Measurements from ENCODE around the gene PCDHB1.

Gene PCDHB1

GRCh38 chr5:141007791-141008190, 43.4 kb upstream of the PCDHB1 start:
- H3K27ac ChIP-seq (ENCODE audit: low read length): no peak overlapping the region
- no peak overlapping the region for H3K4me3 ChIP-seq (ENCODE audit: low read depth in 1 of 2, low read length in 2 of 2)
- peaks cover 7% of the 10 kb centered on the region for H3K27me3 ChIP-seq (ENCODE audit: insufficient read depth, low read length, poor library complexity)
- no peaks in the 10 kb centered on the region for H3K4me1 ChIP-seq (ENCODE audit: insufficient read depth, low read length)
- no peaks in the 10 kb centered on the region for H4K20me1 ChIP-seq (ENCODE audit: insufficient read depth, low read length)
- ATAC-seq (ENCODE audit: insufficient read depth, low read depth): no peak
- TF ChIP-seq EZH2 (IDR thresholded peaks at IDR 0.05; ENCODE audit: borderline replicate concordance, low read depth, low read length, severe bottlenecking) (no peak), CTCF (IDR thresholded peaks at IDR 0.05; ENCODE audit: borderline replicate concordance, extremely low read depth, low read length, poor library complexity, severe bottlenecking) (no peak)
- no peak overlapping the region for H3K4me2 ChIP-seq (ENCODE audit: insufficient read depth, low read length)
- no peak overlapping the region for H2AFZ ChIP-seq (ENCODE audit: low read depth, low read length)
- no peaks in the 10 kb centered on the region for H3K79me2 ChIP-seq (ENCODE audit: insufficient read depth, low read length)
- H3K36me3 ChIP-seq (ENCODE audit: insufficient read depth, low read length): no peaks in the 10 kb centered on the region
- no peak overlapping the region for H3K9ac ChIP-seq (ENCODE audit: low read depth, low read length)
- no peaks in the 10 kb centered on the region for H3K9me3 ChIP-seq (ENCODE audit: insufficient read depth, low read length, severe bottlenecking)
- no peak for DNase-seq

GRCh38 chr5:141010047-141010793, 41.0 kb upstream of the PCDHB1 start:
- Histone ChIP-seq H2AFZ (ENCODE audit: low read depth, low read length) (no peak overlapping the region), H3K79me2 (ENCODE audit: insufficient read depth, low read length) (no peaks in the 10 kb centered on the region), H3K4me3 (ENCODE audit: low read depth in 1 of 2, low read length in 2 of 2) (no peak overlapping the region), H3K27ac (ENCODE audit: low read length) (no peak overlapping the region), H3K9me3 (ENCODE audit: insufficient read depth, low read length, severe bottlenecking) (no peaks in the 10 kb centered on the region), H3K36me3 (ENCODE audit: insufficient read depth, low read length) (no peaks in the 10 kb centered on the region), H3K4me1 (ENCODE audit: insufficient read depth, low read length) (no peaks in the 10 kb centered on the region), H3K27me3 (ENCODE audit: insufficient read depth, low read length, poor library complexity) (no peaks in the 10 kb centered on the region), H3K4me2 (ENCODE audit: insufficient read depth, low read length) (no peak overlapping the region), H4K20me1 (ENCODE audit: insufficient read depth, low read length) (no peaks in the 10 kb centered on the region), H3K9ac (ENCODE audit: low read depth, low read length) (no peak overlapping the region)
- TF ChIP-seq EZH2 (IDR thresholded peaks at IDR 0.05; ENCODE audit: borderline replicate concordance, low read depth, low read length, severe bottlenecking): no peak
- no peak for TF ChIP-seq CTCF (IDR thresholded peaks at IDR 0.05; ENCODE audit: borderline replicate concordance, extremely low read depth, low read length, poor library complexity, severe bottlenecking)
- ATAC-seq (ENCODE audit: insufficient read depth, low read depth) (no peak), DNase-seq (no peak)

GRCh38 chr5:141017943-141018342, 33.2 kb upstream of the PCDHB1 start:
- Histone ChIP-seq H3K4me3 (ENCODE audit: low read depth in 1 of 2, low read length in 2 of 2) (no peak overlapping the region), H4K20me1 (ENCODE audit: insufficient read depth, low read length) (no peaks in the 10 kb centered on the region), H3K4me2 (ENCODE audit: insufficient read depth, low read length) (no peak overlapping the region), H3K27me3 (ENCODE audit: insufficient read depth, low read length, poor library complexity) (no peaks in the 10 kb centered on the region), H3K27ac (ENCODE audit: low read length) (no peak overlapping the region), H3K36me3 (ENCODE audit: insufficient read depth, low read length) (no peaks in the 10 kb centered on the region), H3K9me3 (ENCODE audit: insufficient read depth, low read length, severe bottlenecking) (no peaks in the 10 kb centered on the region), H3K4me1 (ENCODE audit: insufficient read depth, low read length) (no peaks in the 10 kb centered on the region), H3K9ac (ENCODE audit: low read depth, low read length) (no peak overlapping the region), H3K79me2 (ENCODE audit: insufficient read depth, low read length) (no peaks in the 10 kb centered on the region), H2AFZ (ENCODE audit: low read depth, low read length) (no peak overlapping the region)
- DNase-seq (no peak), ATAC-seq (ENCODE audit: insufficient read depth, low read depth) (no peak)
- TF ChIP-seq CTCF (IDR thresholded peaks at IDR 0.05; ENCODE audit: borderline replicate concordance, extremely low read depth, low read length, poor library complexity, severe bottlenecking) (no peak), EZH2 (IDR thresholded peaks at IDR 0.05; ENCODE audit: borderline replicate concordance, low read depth, low read length, severe bottlenecking) (no peak)
